Measurements from ENCODE around the gene FAM78A.

GRCh38 chr9:131255676-131256197 is 20.6 kb downstream of the FAM78A start:
- TF ChIP-seq CTCF (conservative IDR thresholded peaks at IDR 0.05) (no peak), EZH2 (IDR thresholded peaks at IDR 0.05; ENCODE audit: low read depth) (no peak)

Data from PC-9 (cell line).